Colonic mucosa (tissue), 4 donors: ENCODE measurements around the gene DCLK1. TPM values are rescaled to one million over a fixed set of nuclear protein-coding genes. Genes with fewer than 3 reads are reported as not detected.
A peak's percentile ranks its signal among the peaks of the same experiment; 100 is the strongest.

Experiments used
- DNase-seq: peaks from one replicate; pipeline ENCODE4 v3.0.0-alpha.2; 2020
- H3K27ac ChIP-seq: fragments of 200-600 bp; one replicate; pipeline ENCODE4 v1.8.0; 2021
- H3K27me3 ChIP-seq: fragments of 200-600 bp; one replicate; pipeline ENCODE4 v1.8.0; 2021
- H3K36me3 ChIP-seq: fragments of 200-600 bp; one replicate; pipeline ENCODE4 v1.8.0; 2021
- H3K4me1 ChIP-seq: fragments of 200-600 bp; one replicate; pipeline ENCODE4 v1.8.0; 2021; ENCODE audit warnings: mild to moderate bottlenecking
- H3K4me3 ChIP-seq: fragments of 200-600 bp; one replicate; pipeline ENCODE4 v1.8.0; 2021
- H3K9ac ChIP-seq, 2 donors: one replicate each; pipeline ENCODE4 v1.7.0; 2013; ENCODE audit warnings: control low read depth in 2 of 2, low read depth in 2 of 2, low read length in 2 of 2
- H3K9me3 ChIP-seq: fragments of 200-600 bp; one replicate; pipeline ENCODE4 v1.8.0; 2021
- CTCF ChIP-seq: fragments of 200-600 bp; IDR thresholded peaks from one replicate; pipeline ENCODE4 v1.8.0; 2022; ENCODE audit warnings: antibody characterized with exemption, mild to moderate bottlenecking
- intact Hi-C: fragments of 100-400 bp; cut with DNase I; formaldehyde crosslinking; loops from one replicate; pipeline ENCODE4 v1.14.1; 2022
- total RNA-seq, 2 donors: library from RNA; stranded (reverse); fragmentation: NEBNext Ultra II Directional in 1 of 2; extraction: Animal tissue kit (Norgen Biotek cat#: 25700) in 1 of 2; gene quantifications; one replicate each; pipeline ENCODE4 v1.2.1, GENCODE V29; 2021
- donor health status: healthy.
- donor health status: DM: no; HTN: no; CAD: no.
- donor health status: DM: no; HTN: no; CAD: no.

The DCLK1 gene
- total RNA-seq, 2 donors from 2014 or later, result 1.5 to 5.0 TPM

GRCh38 chr13:36132376-36132775, 1.2 kb upstream of the DCLK1 start:
- intact Hi-C loops, result no loop called here
- no peak for DNase-seq
- H3K9me3 ChIP-seq, result no peaks in the 10 kb centered on the region
- no peaks in the 10 kb centered on the region for H3K36me3 ChIP-seq
- no peak for TF ChIP-seq CTCF
- no peaks in the 10 kb centered on the region for H3K4me1 ChIP-seq
- no peak overlapping the region for H3K27ac ChIP-seq
- H3K27me3 ChIP-seq, result peaks cover 8% of the 10 kb centered on the region
- H3K9ac ChIP-seq, result no peak overlapping the region
- H3K4me3 ChIP-seq, result no peak overlapping the region

- DNase-seq, result peak; percentile 29
- H3K27me3 ChIP-seq, result peaks cover 8% of the 10 kb centered on the region
- no peak overlapping the region for H3K27ac ChIP-seq
- no peak overlapping the region for H3K4me3 ChIP-seq
- intact Hi-C loops, result no loop called here
- H3K36me3 ChIP-seq, result no peaks in the 10 kb centered on the region
- H3K9ac ChIP-seq, result no peak overlapping the region
- no peaks in the 10 kb centered on the region for H3K4me1 ChIP-seq
- no peaks in the 10 kb centered on the region for H3K9me3 ChIP-seq
- TF ChIP-seq CTCF, result no peak
Observed at GRCh38 chr13:36131931-36132297, 732 bp upstream of the DCLK1 start.

GRCh38 chr13:36130552-36131221, 495 bp downstream of the DCLK1 start:
- Histone ChIP-seq H3K27ac (no peak overlapping the region), H3K9ac (no peak overlapping the region), H3K36me3 (no peaks in the 10 kb centered on the region), H3K4me1 (no peaks in the 10 kb centered on the region), H3K9me3 (no peaks in the 10 kb centered on the region), H3K4me3 (peak overlapping the region; percentile 19), H3K27me3 (peaks cover 8% of the 10 kb centered on the region)
- no peak for DNase-seq
- intact Hi-C loops, result no loop called here
- TF ChIP-seq CTCF, result no peak

GRCh38 chr13:36130193-36130551, 1.0 kb downstream of the DCLK1 start:
- DNase-seq, result no peak
- Histone ChIP-seq H3K27ac (no peak overlapping the region), H3K9ac (peak overlapping the region in 1 of 2 donors; percentile 24), H3K27me3 (peaks cover 8% of the 10 kb centered on the region), H3K4me3 (peak overlapping the region; percentile 19), H3K36me3 (no peaks in the 10 kb centered on the region), H3K9me3 (no peaks in the 10 kb centered on the region), H3K4me1 (no peaks in the 10 kb centered on the region)
- intact Hi-C loops, result no loop called here
- no peak for TF ChIP-seq CTCF

GRCh38 chr13:36129539-36129938, 1.6 kb downstream of the DCLK1 start:
- intact Hi-C loops, result no loop called here
- TF ChIP-seq CTCF, result no peak
- peaks cover 8% of the 10 kb centered on the region for H3K27me3 ChIP-seq
- no peak overlapping the region for H3K27ac ChIP-seq
- no peaks in the 10 kb centered on the region for H3K36me3 ChIP-seq
- H3K9me3 ChIP-seq, result no peaks in the 10 kb centered on the region
- no peaks in the 10 kb centered on the region for H3K4me1 ChIP-seq
- no peak overlapping the region for H3K9ac ChIP-seq
- no peak overlapping the region for H3K4me3 ChIP-seq
- DNase-seq, result no peak
